Activated T-helper 2 cell treated with anti-CD3 and anti-CD28 coated beads, Interferon-gamma antibody, Interleukin-2, Interleukin-4, amounts not matched to agents 10 μg/mL and 5 μg/mL and 100 μg/mL, durations not matched to agents 14 hours and 24 hours and 36 hours (primary cell): ENCODE results near the gene RRBP1. TPM values are rescaled to one million over a fixed set of nuclear protein-coding genes. Genes with fewer than 3 reads are reported as not detected.

ENCODE experiments used
- DNase-seq: peaks from one replicate; pipeline ENCODE4 v3.0.0; 2021; ENCODE audit warnings: low spot score
- H3K27ac Mint-ChIP-seq: one replicate; pipeline ENCODE4 v1.8.0; 2021; ENCODE audit warnings: mixed read lengths
- H3K27me3 Mint-ChIP-seq: one replicate; pipeline ENCODE4 v1.8.0; 2021; ENCODE audit warnings: low read depth, mixed read lengths
- H3K36me3 Mint-ChIP-seq: one replicate; pipeline ENCODE4 v1.8.0; 2021; ENCODE audit warnings: low read depth, mixed read lengths
- H3K4me1 Mint-ChIP-seq: one replicate; pipeline ENCODE4 v1.8.0; 2021; ENCODE audit warnings: low read depth, mixed read lengths
- H3K4me3 Mint-ChIP-seq: one replicate; pipeline ENCODE4 v1.8.0; 2021; ENCODE audit warnings: low read depth, mild to moderate bottlenecking, moderate library complexity, mixed read lengths
- H3K9me3 Mint-ChIP-seq: one replicate; pipeline ENCODE4 v1.8.0; 2021; ENCODE audit warnings: mixed read lengths
- intact Hi-C: fragments of 100-400 bp; cut with micrococcal nuclease; formaldehyde crosslinking; loops from one replicate; pipeline ENCODE4 v1.15.1; 2023
- total RNA-seq: library from RNA; stranded (reverse); gene quantifications from 2 replicates; pipeline ENCODE4 v1.2.3, GENCODE V29; 2022

Gene RRBP1
- total RNA-seq, 1 donor from 2014 or later, result 73.6 TPM

GRCh38 chr20:17593902-17594301 is 88.1 kb downstream of the RRBP1 start:
- intact Hi-C loops, result no loop called here
- H3K27ac Mint-ChIP-seq, result no peak overlapping the region
- H3K9me3 Mint-ChIP-seq, result no peaks in the 10 kb centered on the region
- no peaks in the 10 kb centered on the region for H3K27me3 Mint-ChIP-seq
- H3K4me3 Mint-ChIP-seq, result no peak overlapping the region
- H3K36me3 Mint-ChIP-seq, result peaks cover 13% of the 10 kb centered on the region
- H3K4me1 Mint-ChIP-seq, result peaks cover 8% of the 10 kb centered on the region
- DNase-seq, result no peak

GRCh38 chr20:17590245-17590644 is 91.8 kb downstream of the RRBP1 start:
- Mint-ChIP-seq H3K27ac (no peak overlapping the region), H3K27me3 (no peaks in the 10 kb centered on the region), H3K9me3 (no peaks in the 10 kb centered on the region), H3K4me3 (no peak overlapping the region), H3K4me1 (peaks cover 9% of the 10 kb centered on the region), H3K36me3 (peaks cover 10% of the 10 kb centered on the region)
- intact Hi-C loops, result no loop called here
- no peak for DNase-seq

- DNase-seq, result no peak
- peaks cover 10% of the 10 kb centered on the region for H3K36me3 Mint-ChIP-seq
- intact Hi-C loops, result no loop called here
- no peaks in the 10 kb centered on the region for H3K27me3 Mint-ChIP-seq
- H3K4me1 Mint-ChIP-seq, result peaks cover 6% of the 10 kb centered on the region
- H3K4me3 Mint-ChIP-seq, result no peak overlapping the region
- H3K9me3 Mint-ChIP-seq, result no peaks in the 10 kb centered on the region
- H3K27ac Mint-ChIP-seq, result no peak overlapping the region
Measured at GRCh38 chr20:17589161-17589834, 92.7 kb downstream of the RRBP1 start.

GRCh38 chr20:17587824-17588223 is 94.2 kb downstream of the RRBP1 start:
- no peak for DNase-seq
- intact Hi-C loops, result no loop called here
- Mint-ChIP-seq H3K4me1 (peaks cover 6% of the 10 kb centered on the region), H3K27ac (no peak overlapping the region), H3K4me3 (no peak overlapping the region), H3K9me3 (no peaks in the 10 kb centered on the region), H3K27me3 (no peaks in the 10 kb centered on the region), H3K36me3 (peaks cover 7% of the 10 kb centered on the region)

- no peak for DNase-seq
- intact Hi-C loops, result no loop called here
- H3K27me3 Mint-ChIP-seq, result no peaks in the 10 kb centered on the region
- H3K36me3 Mint-ChIP-seq, result peaks cover 9% of the 10 kb centered on the region
- H3K27ac Mint-ChIP-seq, result no peak overlapping the region
- H3K9me3 Mint-ChIP-seq, result no peaks in the 10 kb centered on the region
- peaks cover 12% of the 10 kb centered on the region for H3K4me1 Mint-ChIP-seq
- H3K4me3 Mint-ChIP-seq, result no peak overlapping the region
Measured at GRCh38 chr20:17587148-17587547, 94.9 kb downstream of the RRBP1 start.

GRCh38 chr20:17586250-17586649 is 95.8 kb downstream of the RRBP1 start:
- Mint-ChIP-seq H3K4me3 (no peak overlapping the region), H3K4me1 (peaks cover 13% of the 10 kb centered on the region), H3K9me3 (no peaks in the 10 kb centered on the region), H3K36me3 (peaks cover 6% of the 10 kb centered on the region), H3K27ac (no peak overlapping the region), H3K27me3 (no peaks in the 10 kb centered on the region)
- intact Hi-C loops, result no loop called here
- no peak for DNase-seq

GRCh38 chr20:17584689-17585088 is 97.4 kb downstream of the RRBP1 start:
- Mint-ChIP-seq H3K4me3 (no peak overlapping the region), H3K9me3 (no peaks in the 10 kb centered on the region), H3K4me1 (peaks cover 12% of the 10 kb centered on the region), H3K36me3 (peaks cover 10% of the 10 kb centered on the region), H3K27me3 (no peaks in the 10 kb centered on the region), H3K27ac (no peak overlapping the region)
- intact Hi-C loops, result no loop called here
- no peak for DNase-seq

GRCh38 chr20:17583126-17583525 is 98.9 kb downstream of the RRBP1 start:
- peaks cover 8% of the 10 kb centered on the region for H3K36me3 Mint-ChIP-seq
- no peak for DNase-seq
- H3K27ac Mint-ChIP-seq, result no peak overlapping the region
- no peak overlapping the region for H3K4me3 Mint-ChIP-seq
- H3K9me3 Mint-ChIP-seq, result no peaks in the 10 kb centered on the region
- H3K27me3 Mint-ChIP-seq, result no peaks in the 10 kb centered on the region
- intact Hi-C loops, result no loop called here
- peaks cover 16% of the 10 kb centered on the region for H3K4me1 Mint-ChIP-seq

- Mint-ChIP-seq H3K4me3 (no peak overlapping the region), H3K27me3 (no peaks in the 10 kb centered on the region), H3K36me3 (peaks cover 6% of the 10 kb centered on the region), H3K4me1 (peaks cover 16% of the 10 kb centered on the region), H3K27ac (no peak overlapping the region), H3K9me3 (no peaks in the 10 kb centered on the region)
- DNase-seq, result no peak
- intact Hi-C loops, result no loop called here
Measured at GRCh38 chr20:17580895-17581294, 101.1 kb downstream of the RRBP1 start.

- peaks cover 10% of the 10 kb centered on the region for H3K36me3 Mint-ChIP-seq
- H3K27ac Mint-ChIP-seq, result peak overlapping the region; percentile 65
- intact Hi-C loops, result no loop called here
- H3K4me1 Mint-ChIP-seq, result peaks cover 16% of the 10 kb centered on the region
- DNase-seq, result no peak
- no peak overlapping the region for H3K4me3 Mint-ChIP-seq
- H3K9me3 Mint-ChIP-seq, result no peaks in the 10 kb centered on the region
- H3K27me3 Mint-ChIP-seq, result no peaks in the 10 kb centered on the region
Measured at GRCh38 chr20:17579369-17580039, 102.5 kb downstream of the RRBP1 start.

GRCh38 chr20:17576215-17576614 is 105.8 kb downstream of the RRBP1 start:
- Mint-ChIP-seq H3K4me1 (peaks cover 24% of the 10 kb centered on the region), H3K36me3 (peaks cover 10% of the 10 kb centered on the region), H3K9me3 (no peaks in the 10 kb centered on the region), H3K4me3 (no peak overlapping the region), H3K27me3 (no peaks in the 10 kb centered on the region), H3K27ac (no peak overlapping the region)
- DNase-seq, result no peak
- intact Hi-C loops, result no loop called here

- no peak overlapping the region for H3K27ac Mint-ChIP-seq
- no peaks in the 10 kb centered on the region for H3K27me3 Mint-ChIP-seq
- H3K9me3 Mint-ChIP-seq, result no peaks in the 10 kb centered on the region
- peaks cover 24% of the 10 kb centered on the region for H3K4me1 Mint-ChIP-seq
- no peak overlapping the region for H3K4me3 Mint-ChIP-seq
- intact Hi-C loops, result no loop called here
- DNase-seq, result no peak
- H3K36me3 Mint-ChIP-seq, result peaks cover 7% of the 10 kb centered on the region
Measured at GRCh38 chr20:17573463-17573862, 108.6 kb downstream of the RRBP1 start.

- Mint-ChIP-seq H3K4me1 (peaks cover 24% of the 10 kb centered on the region), H3K9me3 (no peaks in the 10 kb centered on the region), H3K4me3 (peak overlapping the region; percentile 42), H3K27ac (no peak overlapping the region), H3K36me3 (peaks cover 7% of the 10 kb centered on the region), H3K27me3 (peaks cover 6% of the 10 kb centered on the region)
- intact Hi-C loops, result no loop called here
- no peak for DNase-seq
Measured at GRCh38 chr20:17572034-17572638, 109.9 kb downstream of the RRBP1 start.
